Transverse colon (tissue), 4 donors: ENCODE data around the gene SLIT3. TPM values are rescaled to one million over a fixed set of nuclear protein-coding genes. Genes with fewer than 3 reads are reported as not detected.

ENCODE experiments used
- DNase-seq: peaks from one replicate; pipeline ENCODE4 v3.0.0-alpha.2; 2019
- H3K27ac ChIP-seq, 4 donors: fragments of 200-600 bp; sonication (generic); 2 replicates each; pipeline ENCODE4 v1.5.1; 2016 to 2018; ENCODE audit warnings: inconsistent platforms in 4 of 4
- H3K27me3 ChIP-seq: fragments of 200-600 bp; sonication (generic); 2 replicates; pipeline ENCODE4 v1.5.1; 2017; ENCODE audit warnings: inconsistent platforms
- H3K36me3 ChIP-seq, 4 donors: fragments of 200-600 bp; sonication (generic); 2 replicates each; pipeline ENCODE4 v1.5.1; 2017 to 2019; ENCODE audit warnings: inconsistent platforms in 4 of 4
- H3K4me1 ChIP-seq, 4 donors: fragments of 200-600 bp; sonication (generic); 2 replicates each; pipeline ENCODE4 v1.5.1; 2017 to 2020; ENCODE audit warnings: inconsistent platforms in 4 of 4
- H3K4me3 ChIP-seq, 4 donors: fragments of 200-600 bp; sonication (generic); 1 replicate in 1 of 4; 2 replicates in 3 of 4; pipeline versions ENCODE4 v1.5.1 to v1.6.1; 2017 to 2019; ENCODE audit warnings: inconsistent platforms in 4 of 4
- H3K9me3 ChIP-seq, 2 donors: fragments of 200-600 bp; sonication (generic); 2 replicates each; pipeline ENCODE4 v1.5.1; 2017 to 2019; ENCODE audit warnings: inconsistent platforms in 2 of 2
- EP300 ChIP-seq: sonication (generic); formaldehyde crosslinking; IDR thresholded peaks from one replicate; pipeline ENCODE4 v1.6.1; 2017; ENCODE audit warnings: antibody characterized with exemption, low read depth
- POLR2A ChIP-seq: fragments of 450-650 bp; IDR thresholded peaks from one replicate; pipeline ENCODE4 v1.6.1; 2016; ENCODE audit warnings: antibody characterized with exemption, mild to moderate bottlenecking, moderate library complexity
- POLR2AphosphoS5 ChIP-seq, 3 donors: sonication (generic); formaldehyde crosslinking; IDR thresholded peaks; one replicate each; pipeline ENCODE4 v1.6.1; 2016; ENCODE audit warnings: antibody characterized with exemption in 3 of 3
- WGBS, 2 donors: methylation state at CpG; one replicate each; pipeline ENCODE4 v1.1.5; 2018; ENCODE audit warnings: low coverage in 1 of 2; 5-methylcytosine and 5-hydroxymethylcytosine counted together
- in situ Hi-C, 4 donors: fragments of 200-750 bp; cut with MboI; loops; one replicate each; pipeline versions ENCODE4 v1.15.0 to v1.15.1; 2017; ENCODE audit warnings: low sequenced_read_pairs in 3 of 4, low pct_ligation_motif_present in 1 of 4, low pct_unique_long_range_greater_than_20kb in 1 of 4
- intact Hi-C: fragments of 100-400 bp; cut with DNase I; formaldehyde crosslinking; loops from one replicate; pipeline ENCODE4 v1.15.1; 2023; ENCODE audit warnings: low total_unique reads
- total RNA-seq, 4 donors: library from RNA; depleted of rRNA; stranded (reverse); fragments of >200 nt; gene quantifications; one replicate each; pipeline ENCODE4 v1.1.0, GENCODE V29; 2016
- TF ChIP-seq, protein P1 (sequence below), 5 experiments: fragments of 200-600 bp in 3 of 5; fragments of 450-650 bp in 2 of 5; sonication (generic) in 3 of 5; IDR thresholded peaks; 1 replicate in 2 of 5; 2 replicates in 3 of 5; pipeline ENCODE4 v1.5.1; 2016 to 2017; ENCODE audit warnings: antibody characterized with exemption in 5 of 5, inconsistent platforms in 3 of 5, mild to moderate bottlenecking in 2 of 5, moderate library complexity in 1 of 5

The SLIT3 gene
- total RNA-seq, 4 donors from 2014 or later = 6.7 to 60.5 (median 9.6) TPM

- H3K27ac ChIP-seq = no peak overlapping the region
- H3K4me1 ChIP-seq = no peaks in the 10 kb centered on the region
- no peak for DNase-seq
- in situ Hi-C loops (no loop called here), intact Hi-C loops (no loop called here)
- TF ChIP-seq, protein P1, sequence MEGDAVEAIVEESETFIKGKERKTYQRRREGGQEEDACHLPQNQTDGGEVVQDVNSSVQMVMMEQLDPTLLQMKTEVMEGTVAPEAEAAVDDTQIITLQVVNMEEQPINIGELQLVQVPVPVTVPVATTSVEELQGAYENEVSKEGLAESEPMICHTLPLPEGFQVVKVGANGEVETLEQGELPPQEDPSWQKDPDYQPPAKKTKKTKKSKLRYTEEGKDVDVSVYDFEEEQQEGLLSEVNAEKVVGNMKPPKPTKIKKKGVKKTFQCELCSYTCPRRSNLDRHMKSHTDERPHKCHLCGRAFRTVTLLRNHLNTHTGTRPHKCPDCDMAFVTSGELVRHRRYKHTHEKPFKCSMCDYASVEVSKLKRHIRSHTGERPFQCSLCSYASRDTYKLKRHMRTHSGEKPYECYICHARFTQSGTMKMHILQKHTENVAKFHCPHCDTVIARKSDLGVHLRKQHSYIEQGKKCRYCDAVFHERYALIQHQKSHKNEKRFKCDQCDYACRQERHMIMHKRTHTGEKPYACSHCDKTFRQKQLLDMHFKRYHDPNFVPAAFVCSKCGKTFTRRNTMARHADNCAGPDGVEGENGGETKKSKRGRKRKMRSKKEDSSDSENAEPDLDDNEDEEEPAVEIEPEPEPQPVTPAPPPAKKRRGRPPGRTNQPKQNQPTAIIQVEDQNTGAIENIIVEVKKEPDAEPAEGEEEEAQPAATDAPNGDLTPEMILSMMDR (IDR thresholded peaks at IDR 0.05) = no peak
- TF ChIP-seq POLR2AphosphoS5 (IDR thresholded peaks at IDR 0.05) (no peak), EP300 (no peak), POLR2A (no peak)
- no peak overlapping the region for H3K4me3 ChIP-seq
- H3K9me3 ChIP-seq = no peaks in the 10 kb centered on the region
- no peaks in the 10 kb centered on the region for H3K27me3 ChIP-seq
- WGBS, 2 donors = 54% methylated on average over 3 of the region's 3 CpGs; no CpG with 5 or more reads in 1 of the 2 donors
- H3K36me3 ChIP-seq = no peaks in the 10 kb centered on the region
These were observed 122.2 kb downstream of the SLIT3 start for GRCh38 chr5:169178754-169179153.

GRCh38 chr5:169178274-169178673, 122.7 kb downstream of the SLIT3 start:
- H3K4me3 ChIP-seq = no peak overlapping the region
- no peaks in the 10 kb centered on the region for H3K36me3 ChIP-seq
- no peak overlapping the region for H3K27ac ChIP-seq
- no peaks in the 10 kb centered on the region for H3K27me3 ChIP-seq
- no peaks in the 10 kb centered on the region for H3K9me3 ChIP-seq
- TF ChIP-seq, protein P1 (IDR thresholded peaks at IDR 0.05) = no peak
- TF ChIP-seq POLR2AphosphoS5 (IDR thresholded peaks at IDR 0.05) (no peak), EP300 (no peak), POLR2A (no peak)
- intact Hi-C loops (no loop called here), in situ Hi-C loops (no loop called here)
- no peaks in the 10 kb centered on the region for H3K4me1 ChIP-seq
- 22 to 54% methylated on average over 2 to 5 of the region's 5 CpGs for WGBS, 2 donors
- DNase-seq = no peak

GRCh38 chr5:169176709-169177694, 123.9 kb downstream of the SLIT3 start:
- in situ Hi-C loops (no loop called here), intact Hi-C loops (no loop called here)
- WGBS, 2 donors = 37 to 52% methylated on average over 2 to 5 of the region's 5 CpGs
- H3K4me1 ChIP-seq = no peaks in the 10 kb centered on the region
- H3K27ac ChIP-seq = no peak overlapping the region
- no peaks in the 10 kb centered on the region for H3K9me3 ChIP-seq
- no peaks in the 10 kb centered on the region for H3K27me3 ChIP-seq
- H3K36me3 ChIP-seq = no peaks in the 10 kb centered on the region
- no peak for DNase-seq
- no peak for TF ChIP-seq POLR2A
- TF ChIP-seq, protein P1 (IDR thresholded peaks at IDR 0.05) = no peak
- TF ChIP-seq EP300 = no peak
- no peak for TF ChIP-seq POLR2AphosphoS5 (IDR thresholded peaks at IDR 0.05)
- no peak overlapping the region for H3K4me3 ChIP-seq

- DNase-seq = no peak
- TF ChIP-seq POLR2A = no peak
- TF ChIP-seq, protein P1 (IDR thresholded peaks at IDR 0.05) = no peak
- TF ChIP-seq EP300 = no peak
- TF ChIP-seq POLR2AphosphoS5 (IDR thresholded peaks at IDR 0.05) = no peak
- WGBS, 2 donors = 66 to 81% methylated on average over 3 of the region's 3 CpGs
- in situ Hi-C loops = no loop called here
- Histone ChIP-seq H3K27me3 (no peaks in the 10 kb centered on the region), H3K27ac (no peak overlapping the region), H3K4me1 (no peaks in the 10 kb centered on the region), H3K4me3 (no peak overlapping the region), H3K9me3 (no peaks in the 10 kb centered on the region), H3K36me3 (no peaks in the 10 kb centered on the region)
- intact Hi-C loops = no loop called here
These were observed 125.2 kb downstream of the SLIT3 start for GRCh38 chr5:169175733-169176132.
